ENCODE measurements around the gene KRTAP2-4. TPM values are rescaled to one million over a fixed set of nuclear protein-coding genes. Genes with fewer than 3 reads are reported as not detected.
"Not testable (repeated sequence)": the region's sequence is repeated elsewhere in the genome, so short reads cannot be mapped to it uniquely, and the experiment has no call there.

Gene KRTAP2-4
- total RNA-seq, 4 donors from 2014 or later, result not detected

DNA sequence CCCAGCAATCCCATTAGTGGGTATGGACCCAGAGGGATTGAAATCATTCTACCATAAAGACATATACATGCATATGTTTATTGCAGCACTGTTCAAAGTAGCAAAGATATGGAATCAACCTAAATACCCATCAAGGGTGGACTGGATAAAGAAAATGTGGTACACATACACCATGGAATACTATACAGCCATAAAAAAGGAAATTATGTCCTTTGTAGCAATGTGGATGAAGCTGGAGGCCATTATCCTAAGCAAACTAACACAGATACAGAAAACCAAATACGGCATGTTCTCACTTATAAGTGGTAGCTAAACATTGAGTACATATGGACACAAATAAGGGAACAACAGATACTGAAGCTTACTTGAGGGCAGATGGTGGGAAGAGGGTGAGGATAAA is 8.1 kb downstream of the KRTAP2-4 start:
- H3K4me3 ChIP-seq, result no peak overlapping the region
- no peaks in the 10 kb centered on the region for H3K4me1 ChIP-seq
- H3K36me3 ChIP-seq, result no peaks in the 10 kb centered on the region
- peaks cover 30% of the 10 kb centered on the region for H3K27me3 ChIP-seq
- peaks cover 0 to 11% (median 0%) of the 10 kb centered on the region in 3 donors for H3K9me3 ChIP-seq
- no peak overlapping the region for H3K27ac ChIP-seq
- TF ChIP-seq, protein P1, sequence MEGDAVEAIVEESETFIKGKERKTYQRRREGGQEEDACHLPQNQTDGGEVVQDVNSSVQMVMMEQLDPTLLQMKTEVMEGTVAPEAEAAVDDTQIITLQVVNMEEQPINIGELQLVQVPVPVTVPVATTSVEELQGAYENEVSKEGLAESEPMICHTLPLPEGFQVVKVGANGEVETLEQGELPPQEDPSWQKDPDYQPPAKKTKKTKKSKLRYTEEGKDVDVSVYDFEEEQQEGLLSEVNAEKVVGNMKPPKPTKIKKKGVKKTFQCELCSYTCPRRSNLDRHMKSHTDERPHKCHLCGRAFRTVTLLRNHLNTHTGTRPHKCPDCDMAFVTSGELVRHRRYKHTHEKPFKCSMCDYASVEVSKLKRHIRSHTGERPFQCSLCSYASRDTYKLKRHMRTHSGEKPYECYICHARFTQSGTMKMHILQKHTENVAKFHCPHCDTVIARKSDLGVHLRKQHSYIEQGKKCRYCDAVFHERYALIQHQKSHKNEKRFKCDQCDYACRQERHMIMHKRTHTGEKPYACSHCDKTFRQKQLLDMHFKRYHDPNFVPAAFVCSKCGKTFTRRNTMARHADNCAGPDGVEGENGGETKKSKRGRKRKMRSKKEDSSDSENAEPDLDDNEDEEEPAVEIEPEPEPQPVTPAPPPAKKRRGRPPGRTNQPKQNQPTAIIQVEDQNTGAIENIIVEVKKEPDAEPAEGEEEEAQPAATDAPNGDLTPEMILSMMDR (IDR thresholded peaks at IDR 0.05), result no peak
- ATAC-seq, result no peak
- 86 to 100% methylated on average over 1 of the region's 1 CpG for WGBS, 2 donors (ENCODE audit: low coverage in 1 of 2)

DNA sequence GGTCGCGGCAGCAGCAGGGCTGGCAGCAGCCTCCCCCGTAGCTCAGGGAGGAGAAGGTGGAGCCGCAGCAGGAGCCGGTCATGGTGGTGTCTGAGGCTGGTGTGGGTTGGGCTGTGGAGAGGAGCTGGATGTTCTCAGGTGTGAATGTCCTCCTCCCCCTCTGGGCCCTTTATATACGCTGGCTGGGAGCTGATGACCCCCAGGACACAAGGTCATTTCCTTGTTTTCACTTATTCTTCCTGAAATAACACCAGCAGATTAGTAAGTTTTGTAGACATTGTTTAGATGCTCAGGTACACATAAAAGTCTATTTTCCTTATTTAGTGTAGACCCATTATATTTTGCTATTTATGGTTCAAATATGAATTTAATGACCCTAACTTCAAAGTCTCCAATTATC is 10.5 kb downstream of the KRTAP2-4 start, which contains the start of gene KRTAP2-2:
KRTAP2-2 (minus strand) TSS at position 101 of the 400 bp plus-strand sequence; CDS start at position 82, 19 bp downstream.
- Histone ChIP-seq H3K9me3 (peaks cover 0 to 11% (median 0%) of the 10 kb centered on the region in 3 donors), H3K27me3 (peaks cover 32% of the 10 kb centered on the region)
- H3K36me3 ChIP-seq, H3K4me3 ChIP-seq, H3K27ac ChIP-seq, H3K4me1 ChIP-seq, ATAC-seq: not testable (repeated sequence)
- 30% methylated on average over 1 of the region's 6 CpGs; no CpG with 5 or more reads in 1 of the 2 donors for WGBS, 2 donors (ENCODE audit: low coverage in 1 of 2)

DNA sequence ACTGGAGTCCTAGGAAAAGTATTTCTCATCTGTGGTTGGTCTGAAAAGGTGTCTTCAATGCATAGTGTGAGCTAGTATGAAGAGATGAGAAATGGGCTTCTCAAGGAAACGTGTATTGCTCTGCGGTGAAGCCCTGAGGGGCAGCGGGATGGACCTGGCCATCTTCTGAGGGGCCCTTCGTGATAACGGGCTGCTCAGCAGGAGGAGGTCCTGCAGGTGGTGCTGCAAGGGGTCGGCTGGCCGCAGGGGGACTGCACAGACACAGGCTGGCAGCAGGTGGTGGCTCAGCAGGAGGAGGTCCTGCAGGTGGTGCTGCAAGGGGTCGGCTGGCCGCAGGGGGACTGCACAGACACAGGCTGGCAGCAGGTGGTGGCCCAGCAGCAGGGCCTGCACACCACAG is 11.1 kb downstream of the KRTAP2-4 start:
- not testable (repeated sequence) for H3K4me1 ChIP-seq, H3K36me3 ChIP-seq, H3K27ac ChIP-seq, H3K4me3 ChIP-seq, ATAC-seq
- Histone ChIP-seq H3K27me3 (peaks cover 31% of the 10 kb centered on the region), H3K9me3 (peaks cover 0 to 11% (median 0%) of the 10 kb centered on the region in 3 donors)
- WGBS, 2 donors (ENCODE audit: low coverage in 1 of 2), result 40% methylated on average over 1 of the region's 9 CpGs; no CpG with 5 or more reads in 1 of the 2 donors

DNA sequence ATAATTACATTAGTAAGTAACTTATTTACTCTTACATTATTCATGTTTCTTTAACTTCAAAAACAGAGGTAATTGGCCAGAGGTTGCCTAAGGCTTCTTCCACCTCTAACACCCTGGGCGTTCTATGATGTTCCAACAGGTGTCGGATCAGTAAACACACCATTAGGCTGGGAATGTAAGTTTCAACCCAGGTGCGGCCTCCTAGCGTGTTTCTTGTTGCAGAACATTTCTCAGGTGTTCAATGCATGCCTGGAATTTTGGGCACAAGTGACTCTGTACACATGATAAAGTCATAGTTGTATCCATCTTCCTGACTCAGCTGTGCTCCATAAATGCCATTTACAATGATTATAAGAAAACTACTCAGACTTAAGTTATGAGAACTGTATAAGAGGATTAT is 11.7 kb downstream of the KRTAP2-4 start:
- no peak overlapping the region for H3K4me3 ChIP-seq
- H3K9me3 ChIP-seq, result peaks cover 0 to 11% (median 0%) of the 10 kb centered on the region in 3 donors
- TF ChIP-seq, protein P1 (IDR thresholded peaks at IDR 0.05), result no peak
- no peak for TF ChIP-seq POLR2AphosphoS5 (IDR thresholded peaks at IDR 0.05)
- TF ChIP-seq POLR2A (IDR thresholded peaks at IDR 0.05), result no peak
- TF ChIP-seq EP300 (IDR thresholded peaks at IDR 0.05), result no peak
- no peaks in the 10 kb centered on the region for H3K36me3 ChIP-seq
- H3K27me3 ChIP-seq, result peaks cover 27% of the 10 kb centered on the region
- no peak for ATAC-seq
- no peak overlapping the region for H3K27ac ChIP-seq
- no peaks in the 10 kb centered on the region for H3K4me1 ChIP-seq
- 90 to 94% methylated on average over 4 of the region's 4 CpGs for WGBS, 2 donors (ENCODE audit: low coverage in 1 of 2)

DNA sequence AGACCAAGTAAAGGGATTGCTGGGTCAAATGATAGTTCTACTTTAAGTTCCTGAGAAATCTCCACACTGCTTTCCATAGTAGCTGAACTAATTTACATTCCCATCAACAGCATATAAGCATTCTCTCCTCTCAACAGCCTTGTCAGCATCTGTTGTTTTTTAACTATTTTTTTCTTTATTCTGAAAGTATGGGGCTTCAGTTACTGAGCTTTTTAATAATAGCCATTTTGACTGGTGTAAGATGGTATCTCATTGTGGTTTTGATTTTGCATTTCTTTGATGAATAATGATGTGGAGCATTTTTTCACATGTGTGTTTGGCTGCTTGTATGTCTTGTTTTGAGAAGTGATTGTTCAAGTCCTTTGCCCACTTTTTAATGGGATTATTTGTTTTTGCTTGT is 13.1 kb downstream of the KRTAP2-4 start:
- Histone ChIP-seq H3K27me3 (peaks cover 28% of the 10 kb centered on the region), H3K4me3 (no peak overlapping the region), H3K9me3 (peaks cover 0 to 7% (median 0%) of the 10 kb centered on the region in 3 donors), H3K27ac (no peak overlapping the region), H3K4me1 (no peaks in the 10 kb centered on the region), H3K36me3 (no peaks in the 10 kb centered on the region)
- no peak for TF ChIP-seq EP300 (IDR thresholded peaks at IDR 0.05)
- no peak for TF ChIP-seq POLR2AphosphoS5 (IDR thresholded peaks at IDR 0.05)
- no peak for TF ChIP-seq POLR2A (IDR thresholded peaks at IDR 0.05)
- TF ChIP-seq, protein P1 (IDR thresholded peaks at IDR 0.05), result no peak
- no peak for ATAC-seq

DNA sequence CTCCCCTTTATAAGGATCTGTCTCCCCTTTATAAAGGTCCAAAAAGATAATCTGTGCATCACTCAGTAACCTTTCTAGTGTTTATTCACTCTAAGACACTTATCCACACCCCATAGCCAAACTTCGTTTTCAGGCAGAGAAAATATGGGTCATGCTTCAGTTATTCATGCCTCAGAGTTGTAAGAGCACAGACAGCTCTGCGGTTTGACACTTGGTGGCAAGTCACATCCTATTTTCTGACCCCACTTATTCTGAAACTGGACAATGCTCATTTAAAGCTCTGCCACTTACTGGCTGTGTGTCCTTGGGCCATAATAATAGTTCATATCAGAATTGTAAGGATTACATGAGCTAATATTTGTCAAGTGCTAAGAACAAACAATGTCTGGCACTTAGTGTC is 16.6 kb downstream of the KRTAP2-4 start:
- H3K27ac ChIP-seq, result no peak overlapping the region
- ATAC-seq, result no peak
- H3K9me3 ChIP-seq, result peaks cover 0 to 4% (median 0%) of the 10 kb centered on the region in 3 donors
- 44 to 60% methylated on average over 2 of the region's 2 CpGs for WGBS, 2 donors (ENCODE audit: low coverage in 1 of 2)
- H3K4me3 ChIP-seq, result no peak overlapping the region
- H3K4me1 ChIP-seq, result no peaks in the 10 kb centered on the region
- no peaks in the 10 kb centered on the region for H3K36me3 ChIP-seq
- TF ChIP-seq EP300 (IDR thresholded peaks at IDR 0.05), result no peak
- TF ChIP-seq, protein P1 (IDR thresholded peaks at IDR 0.05), result no peak
- TF ChIP-seq POLR2A (IDR thresholded peaks at IDR 0.05), result no peak
- TF ChIP-seq POLR2AphosphoS5 (IDR thresholded peaks at IDR 0.05), result no peak
- H3K27me3 ChIP-seq, result peaks cover 33% of the 10 kb centered on the region

All from gastroesophageal sphincter (tissue), 4 donors.